SHP77 treated with DMSO at 0.1 percent for 48 hours (cell line): ENCODE results near the gene CHPT1.

Source experiments
- DNase-seq: peaks from one replicate; lab custom pipeline; 2025; lab: John Stamatoyannopoulos, UW

CHPT1 gene

DNA sequence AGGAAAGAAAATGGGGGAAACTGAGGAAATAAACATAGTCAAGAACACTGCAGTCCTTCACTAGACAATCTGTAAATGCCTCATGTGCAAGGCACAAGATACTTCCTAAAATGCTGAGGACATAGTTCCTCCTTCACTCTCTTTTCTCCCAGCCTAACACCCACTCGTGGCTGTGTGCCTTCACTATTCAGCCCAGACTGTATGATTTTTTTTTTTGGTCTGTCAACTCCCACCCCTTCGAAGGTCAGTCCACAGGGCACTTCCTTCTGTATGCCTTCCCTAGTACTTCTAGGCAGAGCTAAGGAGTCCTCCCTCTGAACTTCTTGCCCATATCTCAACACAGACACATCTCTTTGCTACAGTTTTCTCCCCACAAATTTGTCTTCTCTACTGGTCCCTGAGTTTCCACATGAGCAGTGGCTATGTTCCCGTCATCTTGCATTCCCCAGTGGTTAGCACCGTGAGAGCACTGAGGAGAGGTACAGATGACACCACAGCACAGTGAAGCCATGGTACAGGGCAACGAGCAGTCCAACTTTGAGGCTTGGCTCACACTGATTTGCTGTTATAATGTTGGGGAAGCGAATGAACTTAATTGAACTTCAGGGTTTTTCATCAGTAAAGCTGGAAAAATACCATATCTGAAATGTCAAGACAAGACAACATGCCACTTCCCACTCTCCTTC is 65.9 kb downstream of the CHPT1 start:
- no peak for DNase-seq

DNA sequence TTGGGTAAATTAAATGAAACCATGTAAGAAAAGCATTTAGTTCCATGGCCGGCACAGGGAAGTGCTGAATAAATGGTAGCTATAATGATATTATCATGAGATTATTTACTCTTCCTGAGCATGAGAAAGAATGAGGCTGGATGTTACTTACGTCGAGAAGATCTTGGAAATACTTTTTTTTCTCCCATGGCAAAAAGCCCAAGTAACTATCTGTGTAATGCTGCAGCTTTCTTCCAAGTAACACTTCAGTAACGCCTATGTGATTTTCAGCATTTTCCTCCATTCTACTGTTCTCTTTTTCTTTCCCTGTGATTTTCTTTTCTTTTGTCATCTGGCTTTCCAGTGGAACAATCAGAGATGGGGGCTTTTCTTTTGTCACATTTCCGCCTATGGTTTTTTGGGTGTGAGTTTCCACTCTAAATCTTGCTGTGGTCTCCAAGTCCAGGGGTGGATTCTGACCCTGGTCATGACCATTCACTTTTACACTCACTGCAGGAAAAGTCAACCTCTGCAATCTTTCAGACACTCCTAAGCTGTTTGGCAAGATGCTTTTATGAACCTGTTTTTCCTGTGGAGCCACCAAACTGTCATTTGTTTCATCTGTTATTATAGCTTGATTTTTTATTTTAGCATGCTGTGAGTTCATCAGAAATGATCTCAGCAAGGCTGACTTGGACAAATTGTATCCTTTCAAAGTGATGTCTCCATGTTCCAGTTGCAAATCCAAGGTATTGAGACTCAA is 66.8 kb downstream of the CHPT1 start:
- no peak for DNase-seq

DNA sequence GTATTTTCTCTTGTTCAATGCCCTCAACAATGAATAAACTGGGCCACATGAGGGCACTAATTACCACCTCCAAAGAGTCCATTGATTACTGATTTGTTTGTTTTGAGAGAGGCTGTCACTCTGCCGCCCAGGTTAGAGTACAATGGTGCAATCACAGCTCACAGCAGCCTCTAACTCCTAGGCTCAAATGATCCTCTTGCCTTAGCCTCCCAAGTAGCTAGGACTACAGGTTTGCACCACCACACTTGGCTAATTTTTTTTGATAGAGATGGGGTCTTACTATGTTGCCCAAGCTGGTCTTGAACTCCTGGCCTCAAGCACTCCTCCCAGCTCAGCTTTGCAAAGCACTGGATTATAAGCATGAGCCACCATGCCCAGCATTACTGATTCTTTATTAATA is 70.1 kb downstream of the CHPT1 start:
- DNase-seq = no peak

DNA sequence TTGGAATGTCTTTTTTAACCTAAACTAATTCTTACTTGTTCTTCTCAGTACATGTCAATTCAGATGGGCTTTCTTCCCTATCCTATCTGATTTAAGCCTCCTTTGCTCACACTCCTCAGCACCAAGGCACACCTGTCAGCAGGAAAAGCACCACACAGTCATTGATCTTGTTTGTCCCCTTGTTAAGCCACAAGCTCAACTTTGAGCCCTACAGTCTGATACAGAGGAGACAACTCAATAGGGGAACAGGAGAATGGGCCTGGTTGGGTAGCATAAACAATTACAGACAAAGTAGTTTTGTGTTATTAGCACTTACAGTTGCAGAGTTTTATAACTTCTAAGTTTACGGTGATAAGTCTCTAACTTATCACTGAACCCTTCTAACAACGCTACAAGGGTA is 71.3 kb downstream of the CHPT1 start:
- DNase-seq = no peak

DNA sequence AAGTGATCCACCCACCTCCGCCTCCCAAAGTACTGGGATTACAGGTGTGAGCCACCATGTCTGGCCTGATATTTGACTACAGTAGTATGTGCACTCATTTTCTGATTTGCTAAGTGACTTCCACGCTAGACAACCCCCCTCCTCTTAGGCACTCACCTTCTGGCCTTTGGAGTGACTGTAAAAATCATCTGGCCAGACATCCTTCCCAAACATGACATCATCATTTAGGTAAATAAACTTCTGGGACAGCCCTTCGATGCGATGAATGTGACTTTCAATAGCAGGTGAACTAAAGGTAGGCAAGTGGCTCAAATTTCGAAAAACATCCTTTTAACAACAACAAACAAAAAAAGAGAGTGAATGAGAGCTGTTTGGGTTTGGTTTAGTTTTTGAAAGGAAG is 72.4 kb downstream of the CHPT1 start:
- DNase-seq = no peak

DNA sequence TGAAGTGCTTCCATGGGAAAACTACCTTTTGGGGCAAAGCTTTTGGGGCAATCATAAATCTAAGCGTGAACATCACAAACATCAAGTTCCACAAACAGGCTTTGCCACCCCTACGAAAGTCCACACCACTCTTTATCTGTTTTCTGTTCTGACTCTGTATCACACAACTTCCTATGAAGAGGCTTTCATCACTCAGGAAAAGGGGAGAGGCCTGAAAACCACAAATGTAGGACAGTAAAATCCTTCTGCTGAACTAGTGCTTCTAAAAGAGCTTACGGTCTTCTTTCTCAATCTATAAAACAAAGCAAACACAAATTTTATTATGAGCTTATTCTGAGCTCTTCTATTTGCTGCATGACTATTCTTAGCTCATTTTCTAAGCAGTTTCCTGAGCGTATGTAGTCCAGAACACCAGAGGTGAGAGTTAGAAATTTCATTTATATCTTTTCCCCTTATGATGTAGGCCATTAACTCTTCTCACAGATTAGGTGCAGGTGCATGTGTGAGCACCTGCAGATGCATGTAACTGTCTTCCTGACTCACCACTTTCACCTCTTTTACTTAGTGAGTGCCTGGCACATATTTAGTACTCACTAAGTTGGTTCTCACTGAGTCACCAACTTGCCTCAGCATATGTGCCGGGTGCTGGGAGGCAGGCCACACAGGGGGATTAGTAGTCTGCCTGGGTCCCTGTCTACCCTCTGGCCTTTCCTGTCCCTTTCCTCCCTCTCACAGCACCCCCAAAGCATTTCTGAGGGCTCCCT is 74.8 kb downstream of the CHPT1 start:
- DNase-seq = no peak

DNA sequence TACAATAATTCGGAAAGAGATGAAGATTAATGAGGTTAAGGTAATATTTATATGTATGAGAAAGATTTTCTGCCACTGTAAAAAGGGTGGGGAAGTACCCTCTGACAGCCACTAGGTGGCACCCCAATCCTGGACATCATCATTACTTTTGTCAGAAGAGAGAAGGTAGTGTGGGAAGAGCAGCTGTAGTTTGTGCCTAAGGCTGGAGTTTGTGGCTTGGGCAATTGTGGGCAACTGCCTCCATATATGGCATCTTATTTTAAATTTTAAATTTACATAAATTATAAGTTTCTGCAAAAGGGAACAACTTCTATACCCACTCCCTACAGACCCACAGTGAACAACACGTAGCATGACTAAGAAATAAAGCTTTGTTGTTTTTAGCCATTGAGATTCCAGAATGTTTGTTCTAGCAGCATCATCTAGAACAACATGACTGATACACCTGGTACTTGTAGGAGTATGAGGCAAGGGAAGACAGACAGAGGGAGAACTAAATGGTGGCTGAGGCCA is 76.3 kb downstream of the CHPT1 start:
- peak; percentile 17 for DNase-seq

DNA sequence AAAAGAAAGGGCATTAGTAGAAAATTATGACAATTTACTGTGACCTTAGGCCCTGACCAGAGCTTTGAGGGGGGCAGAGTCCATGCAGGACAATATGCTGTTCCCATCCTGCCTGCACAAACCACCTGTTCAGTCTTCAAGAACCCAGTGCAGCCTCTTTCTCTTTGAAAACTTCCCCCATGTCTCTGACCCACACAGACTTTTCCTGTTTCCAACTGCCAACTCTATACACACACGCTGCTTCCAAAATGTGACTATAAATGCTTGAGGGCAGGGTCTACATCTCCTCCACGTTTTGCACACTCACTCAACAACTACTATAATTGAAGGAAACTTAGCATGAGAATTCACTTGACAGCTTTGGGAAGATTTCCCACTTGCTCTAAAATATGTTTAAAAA is 78.4 kb downstream of the CHPT1 start:
- DNase-seq = no peak

DNA sequence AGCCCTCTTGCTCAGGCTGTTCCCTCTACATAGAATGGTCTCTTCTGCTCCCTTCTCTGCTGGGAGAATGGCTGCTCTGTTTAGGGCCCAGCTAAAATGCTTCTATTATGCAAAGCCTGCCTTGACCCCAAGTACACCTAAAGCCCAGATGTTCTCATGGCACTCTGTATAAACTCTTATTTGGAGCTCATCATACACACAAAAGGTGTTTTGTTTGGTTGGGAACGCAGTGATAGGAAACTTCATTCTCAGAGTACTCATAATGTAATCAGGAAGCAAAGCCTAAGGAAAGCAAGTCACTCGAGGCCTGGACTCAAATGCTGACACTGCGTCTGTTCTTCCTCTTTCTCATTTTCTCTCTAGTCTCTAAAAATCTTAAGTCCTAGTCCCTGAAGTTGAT is 80.0 kb downstream of the CHPT1 start:
- no peak for DNase-seq

DNA sequence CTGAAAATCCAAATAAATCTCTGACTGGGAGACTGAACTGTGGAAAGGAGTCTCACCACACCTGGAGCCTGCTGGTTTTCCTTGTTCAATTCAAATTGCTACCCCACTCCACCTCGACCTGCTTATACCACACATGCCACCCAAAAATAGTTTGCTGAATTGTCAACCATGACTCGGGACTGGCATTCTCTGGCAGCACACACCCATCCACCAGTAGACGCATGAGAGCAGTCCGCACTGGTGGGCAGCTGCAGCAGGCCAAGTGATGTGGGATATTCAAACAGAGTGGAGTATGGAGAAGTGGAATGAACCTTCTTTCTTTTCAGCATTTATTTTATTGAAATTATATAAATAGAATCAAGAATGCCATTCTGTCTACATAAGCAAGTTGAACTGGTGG is 80.5 kb downstream of the CHPT1 start:
- DNase-seq = no peak
